ENCODE measurements around the gene PMP22. TPM values are rescaled to one million over a fixed set of nuclear protein-coding genes. Genes with fewer than 3 reads are reported as not detected.

The PMP22 gene
- total RNA-seq, 6 donors from 2014 or later = 49.7 to 179 (median 105) TPM

- Histone ChIP-seq H3K4me1 (peaks cover 0 to 4% (median 0%) of the 10 kb centered on the region in 4 donors), H3K4me3 (no peak overlapping the region), H3K36me3 (no peaks in the 10 kb centered on the region), H3K27ac (no peak overlapping the region), H3K27me3 (no peaks in the 10 kb centered on the region), H3K9me3 (no peaks in the 10 kb centered on the region)
- WGBS, 2 donors = 46 to 54% methylated on average over 4 of the region's 4 CpGs
- ATAC-seq (ENCODE audit: low FRiP score in 2 of 2) = no peak
- TF ChIP-seq POLR2AphosphoS5 (IDR thresholded peaks at IDR 0.05) (peak in 1 of 2 donors; percentile 22), CTCF (IDR thresholded peaks at IDR 0.05) (no peak), POLR2A (IDR thresholded peaks at IDR 0.05) (no peak)
- DNase-seq = no peak
These were observed 42.6 kb upstream of the PMP22 start for GRCh38 chr17:15307710-15308111.

- TF ChIP-seq POLR2AphosphoS5 (IDR thresholded peaks at IDR 0.05) (no peak), POLR2A (IDR thresholded peaks at IDR 0.05) (no peak), CTCF (IDR thresholded peaks at IDR 0.05) (no peak), EP300 (IDR thresholded peaks at IDR 0.05) (no peak)
- no peak for DNase-seq
- peaks cover 0 to 4% (median 0%) of the 10 kb centered on the region in 4 donors for H3K4me1 ChIP-seq
These were observed 38.7 kb upstream of the PMP22 start for GRCh38 chr17:15303851-15304250.

GRCh38 chr17:15303268-15303667 lies 38.1 kb upstream of the PMP22 start:
- Histone ChIP-seq H3K36me3 (no peaks in the 10 kb centered on the region), H3K27ac (no peak overlapping the region), H3K9me3 (no peaks in the 10 kb centered on the region), H3K4me3 (no peak overlapping the region), H3K4me1 (peaks cover 0 to 4% (median 0%) of the 10 kb centered on the region in 4 donors), H3K27me3 (no peaks in the 10 kb centered on the region)
- no peak for DNase-seq
- no peak for ATAC-seq (ENCODE audit: low FRiP score in 2 of 2)
- WGBS, 2 donors = 42 to 78% methylated on average over 3 of the region's 3 CpGs
- TF ChIP-seq POLR2AphosphoS5 (IDR thresholded peaks at IDR 0.05) = no peak
- TF ChIP-seq POLR2A (IDR thresholded peaks at IDR 0.05) = no peak
- no peak for TF ChIP-seq EP300 (IDR thresholded peaks at IDR 0.05)
- no peak for TF ChIP-seq CTCF (IDR thresholded peaks at IDR 0.05)

More at GRCh38 chr17:15303851-15304250, 38.7 kb upstream of the PMP22 start:
- no peak for ATAC-seq (ENCODE audit: low FRiP score in 2 of 2)
- no peak overlapping the region for H3K4me3 ChIP-seq
- no peaks in the 10 kb centered on the region for H3K27me3 ChIP-seq
- no peaks in the 10 kb centered on the region for H3K36me3 ChIP-seq
- no peak overlapping the region for H3K27ac ChIP-seq
- no peaks in the 10 kb centered on the region for H3K9me3 ChIP-seq
- WGBS, 2 donors = 79 to 86% methylated on average over 14 of the region's 14 CpGs

GRCh38 chr17:15301845-15302244 lies 36.7 kb upstream of the PMP22 start:
- peaks cover 0 to under 1% (median 0%) of the 10 kb centered on the region in 4 donors for H3K4me1 ChIP-seq
- no peaks in the 10 kb centered on the region for H3K27me3 ChIP-seq
- WGBS, 2 donors = 73 to 84% methylated on average over 6 of the region's 6 CpGs
- DNase-seq (no peak), ATAC-seq (ENCODE audit: low FRiP score in 2 of 2) (no peak)
- H3K4me3 ChIP-seq = no peak overlapping the region
- no peaks in the 10 kb centered on the region for H3K9me3 ChIP-seq
- no peak for TF ChIP-seq POLR2AphosphoS5 (IDR thresholded peaks at IDR 0.05)
- TF ChIP-seq POLR2A (IDR thresholded peaks at IDR 0.05) = no peak
- no peak for TF ChIP-seq EP300 (IDR thresholded peaks at IDR 0.05)
- TF ChIP-seq CTCF (IDR thresholded peaks at IDR 0.05) = no peak
- H3K27ac ChIP-seq = no peak overlapping the region
- no peaks in the 10 kb centered on the region for H3K36me3 ChIP-seq

- no peak overlapping the region for H3K4me3 ChIP-seq
- TF ChIP-seq POLR2AphosphoS5 (IDR thresholded peaks at IDR 0.05) = no peak
- TF ChIP-seq POLR2A (IDR thresholded peaks at IDR 0.05) = no peak
- TF ChIP-seq EP300 (IDR thresholded peaks at IDR 0.05) = no peak
- TF ChIP-seq CTCF (IDR thresholded peaks at IDR 0.05) = no peak
- 80 to 92% methylated on average over 5 of the region's 5 CpGs for WGBS, 2 donors
- H3K9me3 ChIP-seq = no peaks in the 10 kb centered on the region
- no peaks in the 10 kb centered on the region for H3K27me3 ChIP-seq
- ATAC-seq (ENCODE audit: low FRiP score in 2 of 2) (no peak), DNase-seq (no peak)
- no peaks in the 10 kb centered on the region for H3K4me1 ChIP-seq
- no peaks in the 10 kb centered on the region for H3K36me3 ChIP-seq
- H3K27ac ChIP-seq = no peak overlapping the region
These were observed 33.0 kb upstream of the PMP22 start for GRCh38 chr17:15298176-15298575.

Measured in upper lobe of left lung (tissue), 6 donors.